Heart left ventricle (tissue), 16 donors: ENCODE data around the gene PIANP. TPM values are rescaled to one million over a fixed set of nuclear protein-coding genes. Genes with fewer than 3 reads are reported as not detected.

Source experiments
- ATAC-seq, 4 donors: fragments of 200-7000 bp; cut with Tn5 transposase; one replicate each; pipeline ENCODE4 v1.9.1; 2020 to 2022; ENCODE audit warnings: moderate library complexity in 4 of 4, mild to moderate bottlenecking in 3 of 4, moderate number of reproducible peaks in 1 of 4
- DNase-seq, 5 donors: peaks; one replicate each; pipeline ENCODE4 v3.0.0-alpha.2; 2020
- H3K27ac ChIP-seq, 12 donors: fragments of 200-600 bp; sonication (generic) in 4 of 12; one replicate each; pipeline versions ENCODE4 v1.5.0 to v1.8.0; 2016 to 2022; ENCODE audit warnings: mild to moderate bottlenecking in 2 of 12
- H3K27me3 ChIP-seq, 9 donors: fragments of 200-600 bp; sonication (generic) in 2 of 9; one replicate each; pipeline versions ENCODE4 v1.5.1 to v1.8.0; 2016 to 2022; ENCODE audit warnings: mild to moderate bottlenecking in 3 of 9
- H3K36me3 ChIP-seq, 9 donors: fragments of 200-600 bp; sonication (generic) in 2 of 9; one replicate each; pipeline versions ENCODE4 v1.5.0 to v1.8.0; 2018 to 2022; ENCODE audit warnings: mild to moderate bottlenecking in 2 of 9
- H3K4me1 ChIP-seq, 12 donors: fragments of 200-600 bp; sonication (generic) in 4 of 12; one replicate each; pipeline versions ENCODE4 v1.5.0 to v1.8.0; 2016 to 2022; ENCODE audit warnings: mild to moderate bottlenecking in 3 of 12
- H3K4me3 ChIP-seq, 12 donors: fragments of 200-600 bp; sonication (generic) in 4 of 12; one replicate each; pipeline versions ENCODE4 v1.5.0 to v1.8.0; 2017 to 2022; ENCODE audit warnings: mild to moderate bottlenecking in 9 of 12, moderate library complexity in 4 of 12
- H3K9me3 ChIP-seq, 12 donors: fragments of 200-600 bp; sonication (generic) in 4 of 12; one replicate each; pipeline versions ENCODE4 v1.5.0 to v1.8.0; 2016 to 2022; ENCODE audit warnings: mild to moderate bottlenecking in 1 of 12
- CTCF ChIP-seq, 12 donors: fragments of 200-600 bp; sonication (generic) in 4 of 12; IDR thresholded peaks; one replicate each; pipeline versions ENCODE4 v1.5.0 to v1.8.0; 2018 to 2022; ENCODE audit warnings: antibody characterized with exemption in 12 of 12, mild to moderate bottlenecking in 5 of 12
- POLR2A ChIP-seq, 2 donors: fragments of 450-650 bp; IDR thresholded peaks; one replicate each; pipeline ENCODE4 v1.6.1; 2017; ENCODE audit warnings: antibody characterized with exemption in 2 of 2, mild to moderate bottlenecking in 2 of 2, moderate library complexity in 2 of 2
- WGBS, 4 donors: extraction: QIAGEN DNeasy Blood & Tissue Kit in 2 of 4; methylation state at CpG; one replicate each; pipeline versions ENCODE4 v1.1.5 to v1.1.7; 2013 to 2018; 5-methylcytosine and 5-hydroxymethylcytosine counted together
- intact Hi-C, 10 donors: fragments of 100-400 bp; cut with DNase I; formaldehyde crosslinking; loops; one replicate each; pipeline versions ENCODE4 v1.11.1 to v1.14.2; 2022
- polyA plus RNA-seq, 2 donors: library from polyadenylated mRNA; stranded (reverse); fragments of 200-250 nt; gene quantifications; one replicate each; pipeline ENCODE4 v1.2.3, GENCODE V29; 2013
- total RNA-seq, 9 donors: library from RNA; depleted of rRNA in 2 of 9; stranded (reverse); fragments of >200 nt in 2 of 9; fragmentation: NEBNext Ultra II Directional in 3 of 9; extraction: Animal tissue kit (Norgen Biotek cat#: 25700) in 3 of 9; gene quantifications; one replicate each; pipeline versions ENCODE4 v1.1.0 to v1.2.4, GENCODE V29; 2016 to 2023
- donor health status: ischemic (EF 13 %, LVEDD 7.1; RV severe dilation, severe dysfunction).
- donor health status: healthy with polysubstance abuse.
- donor health status: DM: no; HTN: yes; CAD: no.
- donor health status: DM: no; HTN: no; CAD: no.
- donor health status: ischemic (EF 25% LVEDD 6.9; RV normal size, moderate dysfunction).
- donor health status: ischemic (EF 25% LVEDD 5.7; RV mildly dilated, moderate dysfunction).
- donor health status: healthy.
- donor health status: DM: yes; HTN: yes; CAD: no.
- donor health status: ischemic (EF 35%, LVEDD 5.7; RV mildly dilated, moderate dysfunction).
- donor health status: nonischemic (EF 11% LVEDD 7.7; RV severe dilation, severe dysfunction).
- donor health status: DM: yes; HTN: yes; CAD: no.
- donor health status: PGD.
- donor health status: ischemic (EF 29% LVEDD 5.4; RV normal size, mild dysfunction).
- donor health status: nonischemic (EF 23%, LVEDD 6.1; RV moderate dilation, normal function).

The PIANP gene
- total and polyA plus RNA-seq, 11 donors: 0.11 to 0.32 (median 0.22) TPM; not detected in 6

DNA sequence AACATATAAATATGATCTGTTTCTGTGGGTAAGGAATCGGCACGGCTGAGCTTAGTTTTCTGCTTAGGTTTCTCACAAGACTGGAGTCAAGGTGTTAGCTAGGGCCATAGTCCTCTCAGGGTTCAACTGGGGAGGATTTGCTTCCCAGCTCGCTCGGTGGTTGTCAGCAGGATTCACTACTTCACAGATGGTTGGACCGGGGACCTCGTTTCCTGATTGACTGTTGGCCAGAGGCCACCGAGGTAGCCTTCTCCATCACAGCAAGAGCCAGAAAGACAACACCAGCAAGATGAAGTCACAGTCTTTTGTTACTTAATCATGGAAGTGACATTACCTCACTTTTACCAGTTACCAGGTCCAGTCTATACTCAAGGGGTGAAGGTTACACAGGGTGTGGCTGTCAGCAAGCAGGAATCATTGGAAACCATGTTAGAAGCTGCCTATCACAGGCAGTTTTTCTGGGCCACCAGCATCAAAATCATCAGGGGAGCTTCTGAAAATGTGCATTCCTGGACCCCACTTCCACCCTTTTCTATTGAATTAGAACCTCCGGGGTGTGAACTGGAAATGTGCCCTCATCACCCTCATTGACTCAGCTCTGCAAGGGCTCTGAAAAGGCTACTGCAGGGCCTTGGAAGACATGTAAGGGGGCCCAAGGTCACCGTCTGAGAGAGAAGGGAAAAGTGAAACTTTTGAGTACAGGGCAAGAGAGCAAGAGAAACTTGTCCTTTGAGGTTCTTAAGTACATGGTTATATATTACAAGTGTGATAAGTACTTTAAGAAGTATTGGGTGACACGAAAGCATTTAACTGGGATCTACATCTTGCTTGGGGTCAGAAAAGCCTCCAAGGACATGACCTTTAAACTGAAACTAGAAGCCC, 34.1 kb upstream of the PIANP start:
- no peak overlapping the region for H3K4me3 ChIP-seq
- H3K27me3 ChIP-seq: no peaks in the 10 kb centered on the region
- ATAC-seq: peak in 1 of 4 donors; percentile 38
- no peaks in the 10 kb centered on the region for H3K9me3 ChIP-seq
- 60 to 71% (median 65%) methylated on average over 10 of the region's 10 CpGs for WGBS, 4 donors
- intact Hi-C loops: loop anchor here in 9 of 10 donors (1.0 to 5.0 kb wide), 6 partner anchors 43 to 93 kb away; partner anchors contain the start of genes P3H3 (in 5 of the 9) and GPR162 (in 1 of the 9)
- H3K36me3 ChIP-seq: peaks cover 0 to 46% (median 32%) of the 10 kb centered on the region in 9 donors
- DNase-seq: peak in 1 of 5 donors; percentile 10
- H3K27ac ChIP-seq: peak overlapping the region in 2 of 12 donors; percentile 34 to 54
- H3K4me1 ChIP-seq: peaks cover 0 to 12% (median 0%) of the 10 kb centered on the region in 12 donors
- no peak for TF ChIP-seq POLR2A (IDR thresholded peaks at IDR 0.05)

- Histone ChIP-seq H3K4me1 (peaks cover 0 to 8% (median 2%) of the 10 kb centered on the region in 12 donors), H3K36me3 (peaks cover 0 to 75% (median 59%) of the 10 kb centered on the region in 9 donors), H3K4me3 (no peak overlapping the region), H3K27me3 (no peaks in the 10 kb centered on the region), H3K27ac (no peak overlapping the region), H3K9me3 (no peaks in the 10 kb centered on the region)
- ATAC-seq (no peak), DNase-seq (no peak)
- intact Hi-C loops: no loop called here
- 93 to 96% (median 95%) methylated on average over 8 of the region's 8 CpGs for WGBS, 4 donors
- TF ChIP-seq CTCF (IDR thresholded peaks at IDR 0.05) (no peak), POLR2A (IDR thresholded peaks at IDR 0.05) (no peak)
Measured at GRCh38 chr12:6730169-6730568, 29.6 kb upstream of the PIANP start.

DNA sequence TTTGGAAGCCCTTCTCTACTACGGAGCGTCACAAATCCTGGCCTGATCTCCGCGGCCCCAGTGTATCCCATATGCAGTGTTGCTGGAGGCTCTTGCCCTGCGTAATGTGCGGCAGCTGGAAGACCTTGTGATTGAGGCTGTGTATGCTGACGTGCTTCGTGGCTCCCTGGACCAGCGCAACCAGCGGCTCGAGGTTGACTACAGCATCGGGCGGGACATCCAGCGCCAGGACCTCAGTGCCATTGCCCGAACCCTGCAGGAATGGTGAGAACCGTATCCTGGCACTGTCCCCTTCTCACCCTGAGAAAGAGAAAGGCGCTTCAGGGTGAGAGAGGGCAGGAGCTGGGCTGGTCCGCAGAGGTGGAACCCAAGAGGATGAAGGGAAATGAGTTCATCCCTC, 28.6 kb upstream of the PIANP start:
- Histone ChIP-seq H3K27me3 (no peaks in the 10 kb centered on the region), H3K36me3 (peaks cover 0 to 67% (median 58%) of the 10 kb centered on the region in 9 donors), H3K4me1 (peaks cover 0 to 17% (median 10%) of the 10 kb centered on the region in 12 donors), H3K27ac (no peak overlapping the region), H3K4me3 (no peak overlapping the region), H3K9me3 (no peaks in the 10 kb centered on the region)
- 94 to 95% (median 94%) methylated on average over 18 of the region's 18 CpGs for WGBS, 4 donors
- TF ChIP-seq POLR2A (IDR thresholded peaks at IDR 0.05): no peak
- no peak for TF ChIP-seq CTCF (IDR thresholded peaks at IDR 0.05)
- no peak for DNase-seq
- no peak for ATAC-seq
- intact Hi-C loops: loop anchor here in 1 of 10 donors (10.0 kb wide), 1 partner anchor 64 kb away; the partner anchor contains the start of gene ING4

DNA sequence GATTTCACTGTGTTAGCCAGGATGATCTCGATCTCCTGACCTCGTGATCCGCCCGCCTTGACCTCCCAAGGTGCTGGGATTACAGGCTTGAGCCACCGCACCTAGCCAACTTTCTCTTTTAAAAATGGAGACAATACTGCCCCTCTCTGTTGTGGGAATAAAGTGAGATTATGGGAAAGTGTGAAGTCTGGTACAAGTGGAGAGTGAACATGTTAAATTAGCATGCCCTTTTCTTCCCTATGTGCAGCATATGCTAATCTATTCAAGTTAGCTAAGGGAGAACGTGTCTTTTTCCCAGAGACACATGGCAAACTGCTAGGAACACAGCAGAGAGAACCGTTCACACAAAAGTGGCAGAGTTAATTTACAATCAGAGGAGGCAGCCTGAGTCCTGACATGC, 24.7 kb upstream of the PIANP start:
- peaks cover 0 to 23% (median 11%) of the 10 kb centered on the region in 12 donors for H3K4me1 ChIP-seq
- ATAC-seq (no peak), DNase-seq (no peak)
- TF ChIP-seq POLR2A (IDR thresholded peaks at IDR 0.05) (no peak), CTCF (IDR thresholded peaks at IDR 0.05) (no peak)
- intact Hi-C loops: loop anchor here in 4 of 10 donors (2.0 to 10.0 kb wide), 5 partner anchors 27 to 63 kb away; partner anchors contain the start of genes ING4 (in 2 of the 4), MLF2 (in 1 of the 4) and ZNF384 (in 1 of the 4)
- H3K4me3 ChIP-seq: no peak overlapping the region
- WGBS, 4 donors: 92 to 94% (median 93%) methylated on average over 7 of the region's 7 CpGs
- no peaks in the 10 kb centered on the region for H3K9me3 ChIP-seq
- no peaks in the 10 kb centered on the region for H3K27me3 ChIP-seq
- H3K36me3 ChIP-seq: peaks cover 0 to 38% (median 33%) of the 10 kb centered on the region in 9 donors
- no peak overlapping the region for H3K27ac ChIP-seq
